ENCODE data around the gene CGA.

The CGA gene

GRCh38 chr6:87102151-87102621 is 7.3 kb upstream of the CGA start:
- Histone ChIP-seq H3K4me2 (ENCODE audit: low read length) (no peak overlapping the region), H3K27ac (no peak overlapping the region), H3K9ac (no peak overlapping the region), H3K4me1 (no peaks in the 10 kb centered on the region), H2AFZ (no peak overlapping the region), H3K4me3 (ENCODE audit: low read depth, low read length) (no peak overlapping the region), H3K79me2 (no peaks in the 10 kb centered on the region), H3K9me3 (ENCODE audit: control insufficient read depth, low read length) (no peaks in the 10 kb centered on the region), H3K27me3 (ENCODE audit: control insufficient read depth, insufficient read depth, low read length) (no peaks in the 10 kb centered on the region), H3K36me3 (ENCODE audit: control insufficient read depth, insufficient read depth, low read length) (no peaks in the 10 kb centered on the region)
- no peak for TF ChIP-seq CTCF (IDR thresholded peaks at IDR 0.05)

GRCh38 chr6:87101067-87101466 is 6.2 kb upstream of the CGA start:
- Histone ChIP-seq H2AFZ (no peak overlapping the region), H3K27ac (no peak overlapping the region), H3K27me3 (ENCODE audit: control insufficient read depth, insufficient read depth, low read length) (no peaks in the 10 kb centered on the region), H3K4me2 (ENCODE audit: low read length) (no peak overlapping the region), H3K4me1 (no peaks in the 10 kb centered on the region), H3K4me3 (ENCODE audit: low read depth, low read length) (no peak overlapping the region), H3K9me3 (ENCODE audit: control insufficient read depth, low read length) (no peaks in the 10 kb centered on the region), H3K9ac (no peak overlapping the region), H3K79me2 (no peaks in the 10 kb centered on the region), H3K36me3 (ENCODE audit: control insufficient read depth, insufficient read depth, low read length) (no peaks in the 10 kb centered on the region)
- TF ChIP-seq CTCF (IDR thresholded peaks at IDR 0.05), result no peak

- Histone ChIP-seq H3K36me3 (ENCODE audit: control insufficient read depth, insufficient read depth, low read length) (no peaks in the 10 kb centered on the region), H3K9ac (no peak overlapping the region), H3K4me3 (ENCODE audit: low read depth, low read length) (no peak overlapping the region), H3K4me2 (ENCODE audit: low read length) (no peak overlapping the region), H3K27me3 (ENCODE audit: control insufficient read depth, insufficient read depth, low read length) (no peaks in the 10 kb centered on the region), H2AFZ (no peak overlapping the region), H3K79me2 (no peaks in the 10 kb centered on the region), H3K4me1 (no peaks in the 10 kb centered on the region), H3K9me3 (ENCODE audit: control insufficient read depth, low read length) (no peaks in the 10 kb centered on the region), H3K27ac (no peak overlapping the region)
- TF ChIP-seq CTCF (IDR thresholded peaks at IDR 0.05), result no peak
Observed at GRCh38 chr6:87100216-87100615, 5.3 kb upstream of the CGA start.

GRCh38 chr6:87099472-87099871 is 4.6 kb upstream of the CGA start:
- H3K9me3 ChIP-seq (ENCODE audit: control insufficient read depth, low read length), result no peaks in the 10 kb centered on the region
- no peak overlapping the region for H3K9ac ChIP-seq
- TF ChIP-seq CTCF (IDR thresholded peaks at IDR 0.05), result no peak
- no peaks in the 10 kb centered on the region for H3K79me2 ChIP-seq
- no peak overlapping the region for H2AFZ ChIP-seq
- no peaks in the 10 kb centered on the region for H3K36me3 ChIP-seq (ENCODE audit: control insufficient read depth, insufficient read depth, low read length)
- H3K27ac ChIP-seq, result no peak overlapping the region
- H3K4me2 ChIP-seq (ENCODE audit: low read length), result no peak overlapping the region
- H3K4me1 ChIP-seq, result no peaks in the 10 kb centered on the region
- H3K4me3 ChIP-seq (ENCODE audit: low read depth, low read length), result no peak overlapping the region
- no peaks in the 10 kb centered on the region for H3K27me3 ChIP-seq (ENCODE audit: control insufficient read depth, insufficient read depth, low read length)

- Histone ChIP-seq H3K9ac (no peak overlapping the region), H3K27ac (no peak overlapping the region), H3K4me1 (no peaks in the 10 kb centered on the region), H3K4me3 (ENCODE audit: low read depth, low read length) (no peak overlapping the region), H3K36me3 (ENCODE audit: control insufficient read depth, insufficient read depth, low read length) (no peaks in the 10 kb centered on the region), H3K4me2 (ENCODE audit: low read length) (no peak overlapping the region), H2AFZ (no peak overlapping the region), H3K27me3 (ENCODE audit: control insufficient read depth, insufficient read depth, low read length) (no peaks in the 10 kb centered on the region), H3K79me2 (no peaks in the 10 kb centered on the region), H3K9me3 (ENCODE audit: control insufficient read depth, low read length) (no peaks in the 10 kb centered on the region)
- TF ChIP-seq CTCF (IDR thresholded peaks at IDR 0.05), result no peak
Observed at GRCh38 chr6:87094576-87094975, 330 bp downstream of the CGA start.
